K562 (cell line): ENCODE data around the gene PFKFB2. TPM values are rescaled to one million over a fixed set of nuclear protein-coding genes. Genes with fewer than 3 reads are reported as not detected.

Source experiments
- ATF7 ChIP-seq: fragments of 450-650 bp; IDR thresholded peaks from 2 replicates; pipeline ENCODE4 v1.7.1; 2014; ENCODE audit warnings: mild to moderate bottlenecking, moderate library complexity
- ELF2 ChIP-seq: fragments of 250-450 bp; sonication (Bioruptor Pico); IDR thresholded peaks from 2 replicates; pipeline ENCODE4 v1.5.0; 2021; ENCODE audit warnings: mild to moderate bottlenecking
- ERF ChIP-seq: fragments of 450-650 bp; formaldehyde crosslinking; IDR thresholded peaks from 2 replicates; pipeline ENCODE4 v1.4.0; 2020; ENCODE audit warnings: mild to moderate bottlenecking, mixed read lengths
- ESRRB ChIP-seq: fragments of 250-450 bp; sonication (Bioruptor Pico); IDR thresholded peaks from 2 replicates; pipeline ENCODE4 v1.5.0; 2020; ENCODE audit warnings: mild to moderate bottlenecking, moderate library complexity, borderline replicate concordance
- FOXJ2 ChIP-seq: fragments of 200-800 bp; sonication (Bioruptor generic); IDR thresholded peaks from 2 replicates; pipeline ENCODE4 v1.6.1; 2016; ENCODE audit warnings: missing genetic modification characterization, missing compliant biosample characterization
- JUN ChIP-seq, 2 experiments: sonication (generic) in 1 of 2; formaldehyde crosslinking in 1 of 2; IDR thresholded peaks; 2 replicates each; pipeline versions ENCODE4 v1.6.1 to v1.8.0; 2012 to 2022; ENCODE audit warnings: borderline replicate concordance in 2 of 2, mild to moderate bottlenecking in 2 of 2, improper control_type of control experiment in 1 of 2, low read depth in 1 of 2, low read length in 1 of 2, missing genetic modification reagents in 1 of 2
- KLF6 ChIP-seq: fragments of 250-450 bp; sonication (Bioruptor Pico); IDR thresholded peaks from 2 replicates; pipeline ENCODE4 v1.4.0; 2020; ENCODE audit warnings: mild to moderate bottlenecking, moderate library complexity, borderline replicate concordance
- MCM5 ChIP-seq: fragments of 450-650 bp; IDR thresholded peaks from 2 replicates; pipeline ENCODE4 v1.6.1; 2016; ENCODE audit warnings: low read depth
- NFIC ChIP-seq: fragments of 450-650 bp; IDR thresholded peaks from 2 replicates; pipeline ENCODE4 v1.6.1; 2017; ENCODE audit warnings: mild to moderate bottlenecking, inconsistent platforms
- SETDB1 ChIP-seq: IDR thresholded peaks from one replicate; pipeline ENCODE4 v1.6.1; 2012; ENCODE audit warnings: low read length, control low read depth, inconsistent platforms
- SRSF3 ChIP-seq: fragments of 200-400 bp; formaldehyde crosslinking; IDR thresholded peaks from 2 replicates; pipeline ENCODE4 v1.6.1; 2016; ENCODE audit warnings: mild to moderate bottlenecking, low read length, moderate library complexity; ENCODE audit not compliant: insufficient read depth
- TCF7 ChIP-seq: sonication (generic); IDR thresholded peaks from 2 replicates; pipeline ENCODE4 v1.6.1; 2016; ENCODE audit warnings: antibody characterized with exemption, borderline replicate concordance
- polyA plus RNA-seq, 8 experiments: library from polyadenylated mRNA; depleted of rRNA in 4 of 8; stranded (reverse) in 5 of 8; unstranded in 3 of 8; fragments of >200 nt; fragmentation: Nextera tagmentation in 2 of 8; fragmentation: Illumina TruSeq in 1 of 8; extraction: Ambion mirVana in 2 of 8; extraction: Trizol in 1 of 8; gene quantifications; 2 replicates each; pipeline versions ENCODE4 v1.2.1 to v1.2.3, GENCODE V29; 2011 to 2014; ENCODE audit warnings: inconsistent platforms in 1 of 8, missing spikeins in 1 of 8
- total RNA-seq, 7 experiments: library from RNA; depleted of rRNA in 6 of 7; stranded (reverse); fragments of >200 nt in 6 of 7; fragmentation: Illumina TruSeq in 2 of 7; extraction: Trizol in 2 of 7; gene quantifications; 2 replicates each; pipeline versions ENCODE4 v1.2.1 to v1.2.3, GENCODE V29; 2011 to 2021; ENCODE audit warnings: low replicate concordance in 1 of 7
- TF ChIP-seq, protein P1 (sequence below): fragments of 250-450 bp; sonication (Bioruptor Pico); IDR thresholded peaks from 2 replicates; pipeline ENCODE4 v1.4.0; 2020; ENCODE audit warnings: mild to moderate bottlenecking, moderate library complexity
- TF ChIP-seq, protein P2 (sequence below): fragments of 450-650 bp; IDR thresholded peaks from 2 replicates; pipeline ENCODE4 v1.6.1; 2018; ENCODE audit not compliant: partially characterized antibody
- TF ChIP-seq, protein P3 (sequence below): fragments of 450-650 bp; IDR thresholded peaks from 2 replicates; pipeline ENCODE4 v1.6.1; 2016; ENCODE audit warnings: mild to moderate bottlenecking

PFKFB2 gene
- total and polyA plus RNA-seq, 9 of the 15 experiments (the other 6 are each of a cell fraction or from before 2014, with no cell fraction given): 6.9 to 26.0 (median 16.4) TPM

DNA sequence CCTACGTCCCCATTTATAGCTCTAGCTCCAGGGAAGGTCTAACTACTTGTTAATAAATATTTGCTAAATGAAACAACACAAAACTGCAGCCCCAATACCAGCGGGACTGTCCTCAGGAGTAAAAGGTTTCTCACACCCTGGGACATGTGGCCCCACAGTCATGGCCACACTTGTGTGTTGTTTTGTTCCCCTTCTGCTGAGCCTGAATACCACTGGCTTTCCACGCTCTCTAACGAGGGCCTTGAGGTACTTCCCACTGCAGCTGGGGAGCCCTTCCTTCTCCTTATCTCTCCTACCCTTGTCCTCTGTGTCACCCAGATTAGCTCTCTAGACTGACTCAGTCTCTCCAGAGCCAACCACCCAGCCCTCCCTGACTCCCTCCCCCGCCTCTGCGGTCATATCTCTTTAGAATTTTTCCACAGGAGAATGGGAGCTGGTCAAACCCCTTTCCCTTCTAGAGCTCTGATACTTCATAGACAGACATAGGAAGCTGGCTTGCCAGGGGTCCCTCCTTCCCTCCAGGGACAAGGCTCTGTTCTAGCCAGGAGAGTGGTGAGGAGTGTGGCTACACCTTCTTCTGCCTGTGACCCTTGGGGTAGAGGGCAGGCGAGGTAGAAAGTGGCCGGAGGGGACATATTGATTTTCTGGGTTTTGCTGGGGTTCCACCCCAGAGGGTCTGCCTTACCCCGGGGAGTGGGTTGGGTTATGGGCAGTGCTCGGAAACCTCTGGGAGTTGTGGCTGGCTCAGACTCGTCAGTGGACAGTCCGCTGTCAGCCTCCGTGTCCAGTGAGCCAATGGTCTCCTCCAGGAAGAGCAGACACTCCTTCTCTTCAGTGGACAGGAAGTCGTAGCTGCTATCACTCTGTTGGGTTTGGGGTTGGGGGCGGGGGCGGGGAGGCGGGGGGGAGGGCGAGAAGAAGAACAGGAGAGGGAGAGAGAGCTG lies 28.6 kb upstream of the PFKFB2 start (continued):
- TF ChIP-seq, protein P1, sequence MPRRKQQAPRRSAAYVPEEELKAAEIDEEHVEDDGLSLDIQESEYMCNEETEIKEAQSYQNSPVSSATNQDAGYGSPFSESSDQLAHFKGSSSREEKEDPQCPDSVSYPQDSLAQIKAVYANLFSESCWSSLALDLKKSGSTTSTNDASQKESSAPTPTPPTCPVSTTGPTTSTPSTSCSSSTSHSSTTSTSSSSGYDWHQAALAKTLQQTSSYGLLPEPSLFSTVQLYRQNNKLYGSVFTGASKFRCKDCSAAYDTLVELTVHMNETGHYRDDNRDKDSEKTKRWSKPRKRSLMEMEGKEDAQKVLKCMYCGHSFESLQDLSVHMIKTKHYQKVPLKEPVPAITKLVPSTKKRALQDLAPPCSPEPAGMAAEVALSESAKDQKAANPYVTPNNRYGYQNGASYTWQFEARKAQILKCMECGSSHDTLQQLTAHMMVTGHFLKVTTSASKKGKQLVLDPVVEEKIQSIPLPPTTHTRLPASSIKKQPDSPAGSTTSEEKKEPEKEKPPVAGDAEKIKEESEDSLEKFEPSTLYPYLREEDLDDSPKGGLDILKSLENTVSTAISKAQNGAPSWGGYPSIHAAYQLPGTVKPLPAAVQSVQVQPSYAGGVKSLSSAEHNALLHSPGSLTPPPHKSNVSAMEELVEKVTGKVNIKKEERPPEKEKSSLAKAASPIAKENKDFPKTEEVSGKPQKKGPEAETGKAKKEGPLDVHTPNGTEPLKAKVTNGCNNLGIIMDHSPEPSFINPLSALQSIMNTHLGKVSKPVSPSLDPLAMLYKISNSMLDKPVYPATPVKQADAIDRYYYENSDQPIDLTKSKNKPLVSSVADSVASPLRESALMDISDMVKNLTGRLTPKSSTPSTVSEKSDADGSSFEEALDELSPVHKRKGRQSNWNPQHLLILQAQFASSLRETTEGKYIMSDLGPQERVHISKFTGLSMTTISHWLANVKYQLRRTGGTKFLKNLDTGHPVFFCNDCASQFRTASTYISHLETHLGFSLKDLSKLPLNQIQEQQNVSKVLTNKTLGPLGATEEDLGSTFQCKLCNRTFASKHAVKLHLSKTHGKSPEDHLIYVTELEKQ (CRISPR knock-in tag): peak; percentile 94
- TF ChIP-seq, protein P2, sequence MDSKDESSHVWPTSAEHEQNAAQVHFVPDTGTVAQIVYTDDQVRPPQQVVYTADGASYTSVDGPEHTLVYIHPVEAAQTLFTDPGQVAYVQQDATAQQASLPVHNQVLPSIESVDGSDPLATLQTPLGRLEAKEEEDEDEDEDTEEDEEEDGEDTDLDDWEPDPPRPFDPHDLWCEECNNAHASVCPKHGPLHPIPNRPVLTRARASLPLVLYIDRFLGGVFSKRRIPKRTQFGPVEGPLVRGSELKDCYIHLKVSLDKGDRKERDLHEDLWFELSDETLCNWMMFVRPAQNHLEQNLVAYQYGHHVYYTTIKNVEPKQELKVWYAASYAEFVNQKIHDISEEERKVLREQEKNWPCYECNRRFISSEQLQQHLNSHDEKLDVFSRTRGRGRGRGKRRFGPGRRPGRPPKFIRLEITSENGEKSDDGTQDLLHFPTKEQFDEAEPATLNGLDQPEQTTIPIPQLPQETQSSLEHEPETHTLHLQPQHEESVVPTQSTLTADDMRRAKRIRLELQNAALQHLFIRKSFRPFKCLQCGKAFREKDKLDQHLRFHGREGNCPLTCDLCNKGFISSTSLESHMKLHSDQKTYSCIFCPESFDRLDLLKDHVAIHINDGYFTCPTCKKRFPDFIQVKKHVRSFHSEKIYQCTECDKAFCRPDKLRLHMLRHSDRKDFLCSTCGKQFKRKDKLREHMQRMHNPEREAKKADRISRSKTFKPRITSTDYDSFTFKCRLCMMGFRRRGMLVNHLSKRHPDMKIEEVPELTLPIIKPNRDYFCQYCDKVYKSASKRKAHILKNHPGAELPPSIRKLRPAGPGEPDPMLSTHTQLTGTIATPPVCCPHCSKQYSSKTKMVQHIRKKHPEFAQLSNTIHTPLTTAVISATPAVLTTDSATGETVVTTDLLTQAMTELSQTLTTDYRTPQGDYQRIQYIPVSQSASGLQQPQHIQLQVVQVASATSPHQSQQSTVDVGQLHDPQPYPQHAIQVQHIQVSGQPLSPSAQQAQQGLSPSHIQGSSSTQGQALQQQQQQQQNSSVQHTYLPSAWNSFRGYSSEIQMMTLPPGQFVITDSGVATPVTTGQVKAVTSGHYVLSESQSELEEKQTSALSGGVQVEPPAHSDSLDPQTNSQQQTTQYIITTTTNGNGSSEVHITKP: peak; percentile 86
- TF ChIP-seq JUN (IDR thresholded peaks at IDR 0.05; ENCODE audit: borderline replicate concordance, low read depth, low read length): peak; percentile 99
- peak; percentile 97 for TF ChIP-seq JUN (CRISPR knock-in tag; IDR thresholded peaks at IDR 0.05; ENCODE audit: borderline replicate concordance)
- peak; percentile 96 for TF ChIP-seq SETDB1
- TF ChIP-seq MCM5: no peak
- TF ChIP-seq NFIC: peak; percentile 98
- peak; percentile 95 for TF ChIP-seq ATF7
- peak; percentile 99 for TF ChIP-seq KLF6 (CRISPR knock-in tag)
- no peak for TF ChIP-seq SRSF3
- peak; percentile 81; the same call in 1 of the 2 replicates for TF ChIP-seq TCF7
- TF ChIP-seq, protein P3, sequence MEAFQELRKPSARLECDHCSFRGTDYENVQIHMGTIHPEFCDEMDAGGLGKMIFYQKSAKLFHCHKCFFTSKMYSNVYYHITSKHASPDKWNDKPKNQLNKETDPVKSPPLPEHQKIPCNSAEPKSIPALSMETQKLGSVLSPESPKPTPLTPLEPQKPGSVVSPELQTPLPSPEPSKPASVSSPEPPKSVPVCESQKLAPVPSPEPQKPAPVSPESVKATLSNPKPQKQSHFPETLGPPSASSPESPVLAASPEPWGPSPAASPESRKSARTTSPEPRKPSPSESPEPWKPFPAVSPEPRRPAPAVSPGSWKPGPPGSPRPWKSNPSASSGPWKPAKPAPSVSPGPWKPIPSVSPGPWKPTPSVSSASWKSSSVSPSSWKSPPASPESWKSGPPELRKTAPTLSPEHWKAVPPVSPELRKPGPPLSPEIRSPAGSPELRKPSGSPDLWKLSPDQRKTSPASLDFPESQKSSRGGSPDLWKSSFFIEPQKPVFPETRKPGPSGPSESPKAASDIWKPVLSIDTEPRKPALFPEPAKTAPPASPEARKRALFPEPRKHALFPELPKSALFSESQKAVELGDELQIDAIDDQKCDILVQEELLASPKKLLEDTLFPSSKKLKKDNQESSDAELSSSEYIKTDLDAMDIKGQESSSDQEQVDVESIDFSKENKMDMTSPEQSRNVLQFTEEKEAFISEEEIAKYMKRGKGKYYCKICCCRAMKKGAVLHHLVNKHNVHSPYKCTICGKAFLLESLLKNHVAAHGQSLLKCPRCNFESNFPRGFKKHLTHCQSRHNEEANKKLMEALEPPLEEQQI: peak; percentile 97
- peak; percentile 98 for TF ChIP-seq ERF (CRISPR knock-in tag)
- TF ChIP-seq ESRRB (CRISPR knock-in tag): peak; percentile 77; the same call in 1 of the 2 replicates
- peak; percentile 90 for TF ChIP-seq FOXJ2 (tag)
- TF ChIP-seq ELF2 (CRISPR knock-in tag): peak; percentile 93
